GM12878 (cell line): ENCODE results near the gene CDC42BPB. TPM values are rescaled to one million over a fixed set of nuclear protein-coding genes. Genes with fewer than 3 reads are reported as not detected.

Experiments used
- ATAC-seq: fragments of 200-7000 bp; cut with Tn5 transposase; 3 replicates; pipeline ENCODE4 v1.9.1; 2020; ENCODE audit warnings: mild to moderate bottlenecking, moderate library complexity
- BruUV-seq: library from RNA; stranded (reverse); fragments of 400-500 nt; replicated peaks from 2 replicates; lab custom pipeline; 2021; lab: Mats Ljungman, UMichigan
- CTCF ChIA-PET: fragments of 300-600 bp; sonication (Branson Sonifier 250); formaldehyde crosslinking; extraction: SDS; loops from one replicate; lab custom pipeline; 2021; ENCODE audit warnings: inconsistent platforms; lab: Yijun Ruan, JAX
- POLR2A ChIA-PET: fragments of 350-600 bp; formaldehyde crosslinking; extraction: SDS; loops from one replicate; lab custom pipeline; 2021; ENCODE audit warnings: inconsistent platforms; lab: Charles Lee
- RAD21 ChIA-PET: fragments of 300-600 bp; sonication (Branson Sonifier 250); formaldehyde crosslinking; loops from one replicate; lab custom pipeline; 2023; ENCODE audit warnings: antibody characterized with exemption; ENCODE audit not compliant: unreplicated experiment; lab: Charles Lee
- SMC1A ChIA-PET: fragments of 300-600 bp; sonication (Branson Sonifier 250); formaldehyde crosslinking; loops from one replicate; lab custom pipeline; 2023; ENCODE audit not compliant: unreplicated experiment, uncharacterized antibody; lab: Charles Lee
- DNase-seq: peaks from one replicate; pipeline ENCODE4 v3.0.0-alpha.2; 2011; ENCODE audit warnings: low read depth, low spot score
- FAIRE-seq: peaks from 3 replicates; lab custom pipeline; 2011; peaks lifted over from hg19 to GRCh38; lab: Jason Lieb, UNC
- H2AFZ ChIP-seq: 2 replicates; pipeline ENCODE4 v1.6.0; 2011; ENCODE audit warnings: low read depth, low read length, control low read depth; ENCODE audit not compliant: control insufficient read depth
- H3K27ac ChIP-seq: 2 replicates; pipeline ENCODE4 v1.5.1; 2011; ENCODE audit warnings: control low read depth; ENCODE audit not compliant: control insufficient read depth, insufficient read depth
- H3K27me3 ChIP-seq, 2 experiments: replicated peaks in 1 of 2; 2 replicates each; pipeline versions ENCODE4 v1.6.0 to v1.6.1; 2011; ENCODE audit warnings: low read length in 1 of 2; ENCODE audit not compliant: control insufficient read depth in 2 of 2, insufficient read depth in 2 of 2
- H3K36me3 ChIP-seq, 2 experiments: 2 replicates each; pipeline ENCODE4 v1.5.1; 2011; ENCODE audit warnings: low read length in 1 of 2; ENCODE audit not compliant: control insufficient read depth in 2 of 2, insufficient read depth in 2 of 2
- H3K4me1 ChIP-seq: 2 replicates; pipeline ENCODE4 v1.6.1; 2011; ENCODE audit warnings: mild to moderate bottlenecking, low read length, moderate library complexity, mixed read lengths; ENCODE audit not compliant: control insufficient read depth, insufficient read depth
- H3K4me2 ChIP-seq: 2 replicates; pipeline ENCODE4 v1.6.0; 2011; ENCODE audit warnings: control low read depth; ENCODE audit not compliant: control insufficient read depth, insufficient read depth
- H3K4me3 ChIP-seq: fragments of 200-600 bp; sonication (generic); 2 replicates; pipeline ENCODE4 v1.5.1; 2016
- H3K79me2 ChIP-seq: 2 replicates; pipeline ENCODE4 v1.6.0; 2011; ENCODE audit warnings: low read length; ENCODE audit not compliant: control insufficient read depth, insufficient read depth
- H3K9ac ChIP-seq: 2 replicates; pipeline ENCODE4 v1.8.0; 2011; ENCODE audit warnings: low read length, control low read depth, mixed read lengths; ENCODE audit not compliant: control insufficient read depth, insufficient read depth
- H3K9me3 ChIP-seq: replicated peaks from 3 replicates; pipeline ENCODE4 v1.5.1; 2011; ENCODE audit warnings: mild to moderate bottlenecking, low read length; ENCODE audit not compliant: control insufficient read depth, insufficient read depth
- H4K20me1 ChIP-seq: 2 replicates; pipeline ENCODE4 v1.6.0; 2011; ENCODE audit not compliant: control insufficient read depth, insufficient read depth
- ASH2L ChIP-seq: fragments of 300-600, 200-600 bp; sonication (generic); IDR thresholded peaks from 2 replicates; pipeline ENCODE4 v1.6.1; 2017; ENCODE audit warnings: low read depth, mild to moderate bottlenecking, borderline replicate concordance
- EED ChIP-seq: sonication (generic); IDR thresholded peaks from 2 replicates; pipeline ENCODE4 v1.6.1; 2016; ENCODE audit warnings: antibody characterized with exemption, low read depth
- EGR1 ChIP-seq, 2 experiments: IDR thresholded peaks; 1 replicate in 1 of 2; 2 replicates in 1 of 2; pipeline ENCODE4 v1.6.1; 2011 to 2012; ENCODE audit warnings: low read depth in 2 of 2, low read length in 2 of 2, borderline replicate concordance in 1 of 2, mild to moderate bottlenecking in 1 of 2, moderate library complexity in 1 of 2
- IRF4 ChIP-seq: IDR thresholded peaks from 2 replicates; pipeline ENCODE4 v1.6.1; 2011; ENCODE audit warnings: low read depth, low read length
- KAT2A ChIP-seq: conservative IDR thresholded peaks from 2 replicates; pipeline ENCODE4 v1.6.1; 2011; ENCODE audit warnings: low read depth, low read length; ENCODE audit not compliant: control insufficient read depth
- NFYA ChIP-seq: IDR thresholded peaks from 2 replicates; pipeline ENCODE4 v1.6.1; 2011; ENCODE audit warnings: low read depth, mild to moderate bottlenecking, low read length, improper control_type of control experiment, borderline replicate concordance
- POLR2AphosphoS5 ChIP-seq: IDR thresholded peaks from 2 replicates; pipeline ENCODE4 v1.6.1; 2011; ENCODE audit warnings: mild to moderate bottlenecking, low read length, inconsistent platforms
- SKIL ChIP-seq: fragments of 450-650 bp; IDR thresholded peaks from 2 replicates; pipeline ENCODE4 v1.6.1; 2017; ENCODE audit warnings: mild to moderate bottlenecking, low read depth, inconsistent platforms; ENCODE audit not compliant: poor library complexity, severe bottlenecking
- SMAD1 ChIP-seq: fragments of 450-650 bp; IDR thresholded peaks from 2 replicates; pipeline ENCODE4 v1.6.1; 2018; ENCODE audit warnings: mild to moderate bottlenecking, low read depth; ENCODE audit not compliant: partially characterized antibody
- TAF1 ChIP-seq: IDR thresholded peaks from 2 replicates; pipeline ENCODE4 v1.6.1; 2011; ENCODE audit warnings: mild to moderate bottlenecking, low read depth, low read length, borderline replicate concordance
- WGBS: methylation state at CpG from one replicate; pipeline ENCODE4 v1.1.6; 2016; ENCODE audit warnings: low lambda C conversion rate; ENCODE audit not compliant: insufficient replicate concordance, insufficient coverage; ENCODE audit errors: missing lambda C conversion rate; 5-methylcytosine and 5-hydroxymethylcytosine counted together
- in situ Hi-C: fragments of 300-500 bp; cut with MboI; formaldehyde crosslinking; loops from 9 replicates; pipeline ENCODE4 v1.14.3; 2018; ENCODE audit warnings: mixed read lengths
- intact Hi-C: fragments of 100-400 bp; cut with micrococcal nuclease; formaldehyde crosslinking; loops from one replicate; pipeline ENCODE4 v1.14.2; 2022; ENCODE audit not compliant: unreplicated experiment
- polyA plus RNA-seq, 11 experiments: library from polyadenylated mRNA; depleted of rRNA in 4 of 11; unstranded in 6 of 11; stranded (reverse) in 5 of 11; fragments of >200 nt; fragmentation: Nextera tagmentation in 4 of 11; fragmentation: Illumina TruSeq in 1 of 11; extraction: Ambion mirVana in 4 of 11; extraction: Trizol in 1 of 11; gene quantifications; 1 replicate in 1 of 11; 2 replicates in 10 of 11; pipeline versions ENCODE4 v1.2.1 to v1.2.3, GENCODE V29; 2011 to 2016; ENCODE audit warnings: inconsistent platforms in 2 of 11, missing spikeins in 2 of 11, low read depth in 1 of 11
- total RNA-seq, 4 experiments: library from RNA; depleted of rRNA in 3 of 4; stranded (reverse); fragments of >200 nt in 3 of 4; fragmentation: Illumina TruSeq in 1 of 4; extraction: Trizol in 1 of 4; gene quantifications; 2 replicates each; pipeline versions ENCODE4 v1.2.1 to v1.2.3, GENCODE V29; 2013 to 2021

The CDC42BPB gene
- total and polyA plus RNA-seq, 10 of the 15 experiments (the other 5 are each of a cell fraction or from before 2014, with no cell fraction given): 0.42 to 22.1 (median 13.3) TPM

- BruUV-seq: TSS peak; percentile 26
- SMC1A ChIA-PET: interaction anchor here (1.6 kb wide), 2 partner anchors 107 to 211 kb away, joined by 3 to 6 read pairs; no protein-coding TSS in a partner anchor
- Histone ChIP-seq H3K9ac (no peak overlapping the region), H3K27ac (no peak overlapping the region), H2AFZ (no peak overlapping the region), H3K4me3 (no peak overlapping the region), H4K20me1 (no peaks in the 10 kb centered on the region), H3K27me3 (no peaks in the 10 kb centered on the region), H3K9me3 (no peaks in the 10 kb centered on the region), H3K79me2 (peaks cover 19% of the 10 kb centered on the region), H3K4me2 (no peak overlapping the region), H3K36me3 (peaks cover 26 to 37% of the 10 kb centered on the region in 2 experiments), H3K4me1 (peaks cover 26% of the 10 kb centered on the region)
- no peak for FAIRE-seq
- CTCF ChIA-PET: interaction anchor here (1.6 kb wide), 1 partner anchor 27 kb away, joined by 4 read pairs; no protein-coding TSS in a partner anchor
- POLR2A ChIA-PET: interaction anchor here (0.6 to 1.2 kb wide), 2 partner anchors 11 to 1581 kb away, joined by 3 read pairs; no protein-coding TSS in a partner anchor
- no peak for ATAC-seq
- 0 out of 2 replicates have a peak, but pooled peaks have one; percentile 14 for TF ChIP-seq POLR2AphosphoS5
- no peak for TF ChIP-seq SMAD1
- in situ Hi-C loops (no loop called here), intact Hi-C loops (no loop called here)
- RAD21 ChIA-PET: no interaction called here
- 94% methylated on average over 38 of the region's 38 CpGs for WGBS
- no peak for DNase-seq
These were observed 151.9 kb downstream of the CDC42BPB start for GRCh38 chr14:102905116-102906108.

- no peak for FAIRE-seq
- H3K4me2 ChIP-seq: no peak overlapping the region
- H3K27ac ChIP-seq: peak overlapping the region; percentile 98
- H2AFZ ChIP-seq: no peak overlapping the region
- TF ChIP-seq SKIL: no peak
- no peak for TF ChIP-seq ASH2L
- TF ChIP-seq EGR1 (IDR thresholded peaks at IDR 0.05; ENCODE audit: borderline replicate concordance in 1 of 2, low read depth in 2 of 2, low read length in 2 of 2): no peak
- TF ChIP-seq TAF1: no peak
- TF ChIP-seq IRF4: no peak
- no peak for TF ChIP-seq KAT2A
- no peak for TF ChIP-seq NFYA
- no peak for TF ChIP-seq EED
- TF ChIP-seq, all 136 proteins: peak for 0
- Histone ChIP-seq H3K27me3 (no peaks in the 10 kb centered on the region), H3K36me3 (peaks cover 30 to 41% of the 10 kb centered on the region in 2 experiments), H4K20me1 (no peaks in the 10 kb centered on the region), H3K79me2 (peaks cover 25% of the 10 kb centered on the region), H3K9me3 (no peaks in the 10 kb centered on the region), H3K4me1 (peaks cover 40% of the 10 kb centered on the region), H3K9ac (no peak overlapping the region), H3K4me3 (no peak overlapping the region)
- ATAC-seq (no peak), DNase-seq (no peak)
- ChIA-PET SMC1A (interaction anchor here (1.1 to 3.0 kb wide), 3 partner anchors 105 to 209 kb away, joined by 3 to 15 read pairs (median 6); no protein-coding TSS in a partner anchor), CTCF (interaction anchor here (1.1 to 3.6 kb wide), 2 partner anchors 12 to 81 kb away, joined by 3 to 12 read pairs; no protein-coding TSS in a partner anchor), POLR2A (interaction anchor here (0.8 kb wide), 1 partner anchor 67 kb away, joined by 3 read pairs; no protein-coding TSS in a partner anchor), RAD21 (no interaction called here)
- BruUV-seq: no TSS peak
- in situ Hi-C loops (no loop called here), intact Hi-C loops (loop anchor here (5.0 kb wide), 1 partner anchor 127 kb away; the partner anchor contains the start of gene TRAF3)
- 92% methylated on average over 7 of the region's 7 CpGs for WGBS
These were observed 153.3 kb downstream of the CDC42BPB start for GRCh38 chr14:102903889-102904512.
